Upper lobe of right lung (tissue), 1 donor: ENCODE measurements around the gene SUMF1. TPM values are rescaled to one million over a fixed set of nuclear protein-coding genes. Genes with fewer than 3 reads are reported as not detected.

Source experiments
- ATAC-seq: fragments of 200-7000 bp; cut with Tn5 transposase; one replicate; pipeline ENCODE4 v1.9.1; 2020; ENCODE audit warnings: mild to moderate bottlenecking, moderate library complexity
- DNase-seq: peaks from one replicate; pipeline ENCODE4 v3.0.0-alpha.2; 2020
- H3K27ac ChIP-seq: fragments of 200-600 bp; one replicate; pipeline ENCODE4 v1.8.0; 2022
- H3K27me3 ChIP-seq: fragments of 200-600 bp; one replicate; pipeline ENCODE4 v1.8.0; 2022; ENCODE audit warnings: mild to moderate bottlenecking
- H3K36me3 ChIP-seq: fragments of 200-600 bp; one replicate; pipeline ENCODE4 v1.8.0; 2022
- H3K4me1 ChIP-seq: fragments of 200-600 bp; one replicate; pipeline ENCODE4 v1.8.0; 2022
- H3K4me3 ChIP-seq: fragments of 200-600 bp; one replicate; pipeline ENCODE4 v1.8.0; 2022; ENCODE audit warnings: mild to moderate bottlenecking
- H3K9me3 ChIP-seq: fragments of 200-600 bp; one replicate; pipeline ENCODE4 v1.8.0; 2022
- CTCF ChIP-seq: fragments of 200-600 bp; IDR thresholded peaks from one replicate; pipeline ENCODE4 v1.8.0; 2022; ENCODE audit warnings: antibody characterized with exemption
- intact Hi-C: fragments of 100-400 bp; cut with DNase I; formaldehyde crosslinking; loops from one replicate; pipeline ENCODE4 v1.11.0; 2022
- total RNA-seq: library from RNA; stranded (reverse); fragmentation: NEBNext Ultra II Directional; extraction: Animal tissue kit (Norgen Biotek cat#: 25700); gene quantifications from one replicate; pipeline ENCODE4 v1.2.1, GENCODE V29; 2021
- donor health status: DM: no; HTN: yes; CAD: no; lungs with severe emphysema.

The SUMF1 gene
- total RNA-seq, 1 donor from 2014 or later: 33.3 TPM

GRCh38 chr3:4314688-4315087 lies 152.4 kb downstream of the SUMF1 start:
- intact Hi-C loops: no loop called here
- Histone ChIP-seq H3K4me1 (no peaks in the 10 kb centered on the region), H3K4me3 (no peak overlapping the region), H3K9me3 (no peaks in the 10 kb centered on the region), H3K27me3 (no peaks in the 10 kb centered on the region), H3K27ac (no peak overlapping the region), H3K36me3 (peaks cover 30% of the 10 kb centered on the region)
- ATAC-seq (no peak), DNase-seq (no peak)
- TF ChIP-seq CTCF: no peak

- Histone ChIP-seq H3K27me3 (no peaks in the 10 kb centered on the region), H3K36me3 (peaks cover 30% of the 10 kb centered on the region), H3K9me3 (no peaks in the 10 kb centered on the region), H3K4me1 (peaks cover 8% of the 10 kb centered on the region), H3K27ac (no peak overlapping the region), H3K4me3 (no peak overlapping the region)
- DNase-seq: no peak
- no peak for ATAC-seq
- intact Hi-C loops: no loop called here
- TF ChIP-seq CTCF: no peak
These were observed 153.3 kb downstream of the SUMF1 start for GRCh38 chr3:4313606-4314293.

GRCh38 chr3:4311496-4311895 lies 155.6 kb downstream of the SUMF1 start:
- no peaks in the 10 kb centered on the region for H3K27me3 ChIP-seq
- intact Hi-C loops: no loop called here

More at GRCh38 chr3:4311496-4311895, 155.6 kb downstream of the SUMF1 start:
- peaks cover 9% of the 10 kb centered on the region for H3K4me1 ChIP-seq
- H3K9me3 ChIP-seq: no peaks in the 10 kb centered on the region
- H3K4me3 ChIP-seq: no peak overlapping the region
- ATAC-seq (no peak), DNase-seq (no peak)
- H3K27ac ChIP-seq: no peak overlapping the region
- H3K36me3 ChIP-seq: peaks cover 21% of the 10 kb centered on the region
- no peak for TF ChIP-seq CTCF

Other genes starting within 250 kb of the SUMF1 start
- gene SETMAR, start 163.9 kb downstream of the SUMF1 start, total RNA-seq: 16.6 TPM
- 91.7 TPM for gene ITPR1, start 26.1 kb upstream of the SUMF1 start, total RNA-seq